HG02678 (cell line): ENCODE measurements around the gene DGKD.

ENCODE experiments used
- ATAC-seq: cut with Tn5 transposase; IDR thresholded peaks from one replicate; pipeline ENCODE4 v1.9.1; 2021; ENCODE audit warnings: mild to moderate bottlenecking, moderate library complexity; ENCODE audit not compliant: unreplicated experiment

DGKD gene

GRCh38 chr2:233338046-233338445, 16.2 kb upstream of the DGKD start:
- no peak for ATAC-seq

GRCh38 chr2:233338812-233339368, 15.4 kb upstream of the DGKD start:
- no peak for ATAC-seq

- ATAC-seq, result no peak
Measured at GRCh38 chr2:233339427-233339826, 14.9 kb upstream of the DGKD start.

- ATAC-seq, result no peak
Measured at GRCh38 chr2:233341296-233341695, 13.0 kb upstream of the DGKD start.

GRCh38 chr2:233342301-233342700, 12.0 kb upstream of the DGKD start:
- no peak for ATAC-seq

GRCh38 chr2:233343171-233343705, 11.1 kb upstream of the DGKD start:
- ATAC-seq, result no peak

GRCh38 chr2:233346376-233346775, 7.9 kb upstream of the DGKD start:
- ATAC-seq, result no peak

GRCh38 chr2:233346930-233347329, 7.4 kb upstream of the DGKD start:
- no peak for ATAC-seq

- peak; percentile 70 for ATAC-seq
Measured at GRCh38 chr2:233349005-233349998, 5.0 kb upstream of the DGKD start.

GRCh38 chr2:233350708-233351107, 3.6 kb upstream of the DGKD start:
- no peak for ATAC-seq

GRCh38 chr2:233351423-233351822, 2.9 kb upstream of the DGKD start:
- ATAC-seq, result no peak

- no peak for ATAC-seq
Measured at GRCh38 chr2:233352141-233352842, 2.0 kb upstream of the DGKD start.

GRCh38 chr2:233353101-233353768, 1.1 kb upstream of the DGKD start:
- ATAC-seq, result no peak

- ATAC-seq, result peak; percentile 11
Measured at GRCh38 chr2:233354500-233354924, 218 bp downstream of the DGKD start.

GRCh38 chr2:233354971-233355574, 779 bp downstream of the DGKD start:
- ATAC-seq, result peak; percentile 5

GRCh38 chr2:233355916-233356315, 1.6 kb downstream of the DGKD start:
- no peak for ATAC-seq

- no peak for ATAC-seq
Measured at GRCh38 chr2:233356546-233357308, 2.4 kb downstream of the DGKD start.

GRCh38 chr2:233358335-233358734, 4.0 kb downstream of the DGKD start:
- ATAC-seq, result no peak

- ATAC-seq, result no peak
Measured at GRCh38 chr2:233358947-233359346, 4.7 kb downstream of the DGKD start.

GRCh38 chr2:233359823-233360222, 5.5 kb downstream of the DGKD start:
- no peak for ATAC-seq
